ENCODE results near the gene SYTL5. TPM values are rescaled to one million over a fixed set of nuclear protein-coding genes. Genes with fewer than 3 reads are reported as not detected.

Gene SYTL5
- total RNA-seq, 1 donor from 2014 or later, result not detected

DNA sequence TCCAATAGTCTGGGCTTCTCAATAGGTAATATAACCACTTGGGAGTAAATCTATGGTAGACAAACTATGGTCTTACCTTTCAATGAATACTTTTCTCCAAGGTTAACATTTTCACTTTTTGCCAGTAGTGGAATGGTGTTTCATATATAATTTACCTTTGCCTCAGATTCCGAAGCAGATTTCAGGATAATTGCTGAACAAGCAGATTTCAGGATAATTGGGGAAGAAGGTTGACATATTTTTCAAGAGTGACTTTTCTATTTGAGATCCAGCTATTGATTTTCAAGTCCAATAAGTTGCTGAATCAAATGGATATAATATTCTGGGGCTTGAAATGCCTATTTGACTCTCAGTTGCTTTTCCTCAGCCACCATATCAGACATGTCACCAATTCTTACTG lies 63.6 kb downstream of the SYTL5 start:
- H3K27me3 Mint-ChIP-seq (ENCODE audit: unreplicated experiment), result no peaks in the 10 kb centered on the region
- H3K9me3 Mint-ChIP-seq (ENCODE audit: unreplicated experiment), result no peaks in the 10 kb centered on the region
- no peak for DNase-seq
- no peak overlapping the region for H3K27ac Mint-ChIP-seq (ENCODE audit: unreplicated experiment)
- peaks cover 1% of the 10 kb centered on the region for H3K4me1 Mint-ChIP-seq (ENCODE audit: low read depth, unreplicated experiment)
- no peaks in the 10 kb centered on the region for H3K36me3 Mint-ChIP-seq (ENCODE audit: unreplicated experiment)
- no peak overlapping the region for H3K4me3 Mint-ChIP-seq (ENCODE audit: unreplicated experiment)
- TF ChIP-seq, protein P1, sequence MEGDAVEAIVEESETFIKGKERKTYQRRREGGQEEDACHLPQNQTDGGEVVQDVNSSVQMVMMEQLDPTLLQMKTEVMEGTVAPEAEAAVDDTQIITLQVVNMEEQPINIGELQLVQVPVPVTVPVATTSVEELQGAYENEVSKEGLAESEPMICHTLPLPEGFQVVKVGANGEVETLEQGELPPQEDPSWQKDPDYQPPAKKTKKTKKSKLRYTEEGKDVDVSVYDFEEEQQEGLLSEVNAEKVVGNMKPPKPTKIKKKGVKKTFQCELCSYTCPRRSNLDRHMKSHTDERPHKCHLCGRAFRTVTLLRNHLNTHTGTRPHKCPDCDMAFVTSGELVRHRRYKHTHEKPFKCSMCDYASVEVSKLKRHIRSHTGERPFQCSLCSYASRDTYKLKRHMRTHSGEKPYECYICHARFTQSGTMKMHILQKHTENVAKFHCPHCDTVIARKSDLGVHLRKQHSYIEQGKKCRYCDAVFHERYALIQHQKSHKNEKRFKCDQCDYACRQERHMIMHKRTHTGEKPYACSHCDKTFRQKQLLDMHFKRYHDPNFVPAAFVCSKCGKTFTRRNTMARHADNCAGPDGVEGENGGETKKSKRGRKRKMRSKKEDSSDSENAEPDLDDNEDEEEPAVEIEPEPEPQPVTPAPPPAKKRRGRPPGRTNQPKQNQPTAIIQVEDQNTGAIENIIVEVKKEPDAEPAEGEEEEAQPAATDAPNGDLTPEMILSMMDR (IDR thresholded peaks at IDR 0.05; ENCODE audit: partially characterized antibody, unreplicated experiment), result no peak

GRCh38 chrX:38079463-38079862 lies 73.1 kb downstream of the SYTL5 start:
- Mint-ChIP-seq H3K9me3 (ENCODE audit: unreplicated experiment) (no peaks in the 10 kb centered on the region), H3K4me1 (ENCODE audit: low read depth, unreplicated experiment) (no peaks in the 10 kb centered on the region), H3K4me3 (ENCODE audit: unreplicated experiment) (no peak overlapping the region), H3K27me3 (ENCODE audit: unreplicated experiment) (peaks cover 2% of the 10 kb centered on the region), H3K36me3 (ENCODE audit: unreplicated experiment) (no peaks in the 10 kb centered on the region), H3K27ac (ENCODE audit: unreplicated experiment) (no peak overlapping the region)
- TF ChIP-seq, protein P1 (IDR thresholded peaks at IDR 0.05; ENCODE audit: partially characterized antibody, unreplicated experiment), result no peak
- no peak for DNase-seq

GRCh38 chrX:38080808-38081207 lies 74.5 kb downstream of the SYTL5 start:
- Mint-ChIP-seq H3K4me1 (ENCODE audit: low read depth, unreplicated experiment) (no peaks in the 10 kb centered on the region), H3K4me3 (ENCODE audit: unreplicated experiment) (no peak overlapping the region), H3K27ac (ENCODE audit: unreplicated experiment) (no peak overlapping the region), H3K36me3 (ENCODE audit: unreplicated experiment) (no peaks in the 10 kb centered on the region), H3K27me3 (ENCODE audit: unreplicated experiment) (peaks cover 2% of the 10 kb centered on the region), H3K9me3 (ENCODE audit: unreplicated experiment) (no peaks in the 10 kb centered on the region)
- no peak for DNase-seq
- TF ChIP-seq, protein P1 (IDR thresholded peaks at IDR 0.05; ENCODE audit: partially characterized antibody, unreplicated experiment), result no peak

GRCh38 chrX:38081909-38082308 lies 75.6 kb downstream of the SYTL5 start:
- Mint-ChIP-seq H3K4me1 (ENCODE audit: low read depth, unreplicated experiment) (no peaks in the 10 kb centered on the region), H3K9me3 (ENCODE audit: unreplicated experiment) (no peaks in the 10 kb centered on the region), H3K27me3 (ENCODE audit: unreplicated experiment) (peaks cover 2% of the 10 kb centered on the region)

DNA sequence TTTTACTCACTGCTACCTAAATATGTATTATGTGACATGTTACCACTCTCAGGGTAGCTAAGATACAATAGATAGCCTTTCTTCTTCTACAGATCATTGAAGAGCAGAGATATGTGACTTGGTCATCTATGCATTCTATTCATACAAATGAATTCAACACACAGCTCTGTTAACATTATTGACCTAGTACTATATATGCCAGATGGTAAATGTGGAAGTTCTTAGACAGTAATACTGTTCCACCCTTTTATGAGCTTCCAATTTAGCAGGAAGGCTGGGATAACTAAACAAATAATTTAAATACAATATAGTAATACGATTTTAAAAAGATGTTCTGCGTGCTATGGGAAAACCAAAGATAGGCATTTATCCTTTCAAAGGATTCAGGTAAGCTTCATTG lies 76.0 kb downstream of the SYTL5 start:
- no peaks in the 10 kb centered on the region for H3K4me1 Mint-ChIP-seq (ENCODE audit: low read depth, unreplicated experiment)
- no peak for DNase-seq
- H3K4me3 Mint-ChIP-seq (ENCODE audit: unreplicated experiment), result no peak overlapping the region
- TF ChIP-seq, protein P1 (IDR thresholded peaks at IDR 0.05; ENCODE audit: partially characterized antibody, unreplicated experiment), result no peak
- H3K27ac Mint-ChIP-seq (ENCODE audit: unreplicated experiment), result no peak overlapping the region
- H3K9me3 Mint-ChIP-seq (ENCODE audit: unreplicated experiment), result no peaks in the 10 kb centered on the region
- H3K27me3 Mint-ChIP-seq (ENCODE audit: unreplicated experiment), result peaks cover 2% of the 10 kb centered on the region
- H3K36me3 Mint-ChIP-seq (ENCODE audit: unreplicated experiment), result no peaks in the 10 kb centered on the region

More at GRCh38 chrX:38081909-38082308, 75.6 kb downstream of the SYTL5 start:
- no peak overlapping the region for H3K4me3 Mint-ChIP-seq (ENCODE audit: unreplicated experiment)
- H3K36me3 Mint-ChIP-seq (ENCODE audit: unreplicated experiment), result no peaks in the 10 kb centered on the region
- DNase-seq, result no peak
- no peak overlapping the region for H3K27ac Mint-ChIP-seq (ENCODE audit: unreplicated experiment)
- TF ChIP-seq, protein P1 (IDR thresholded peaks at IDR 0.05; ENCODE audit: partially characterized antibody, unreplicated experiment), result no peak

All from glutamatergic neuron (in vitro differentiated cells).